ENCODE results near the gene MLXIP.

The MLXIP gene

DNA sequence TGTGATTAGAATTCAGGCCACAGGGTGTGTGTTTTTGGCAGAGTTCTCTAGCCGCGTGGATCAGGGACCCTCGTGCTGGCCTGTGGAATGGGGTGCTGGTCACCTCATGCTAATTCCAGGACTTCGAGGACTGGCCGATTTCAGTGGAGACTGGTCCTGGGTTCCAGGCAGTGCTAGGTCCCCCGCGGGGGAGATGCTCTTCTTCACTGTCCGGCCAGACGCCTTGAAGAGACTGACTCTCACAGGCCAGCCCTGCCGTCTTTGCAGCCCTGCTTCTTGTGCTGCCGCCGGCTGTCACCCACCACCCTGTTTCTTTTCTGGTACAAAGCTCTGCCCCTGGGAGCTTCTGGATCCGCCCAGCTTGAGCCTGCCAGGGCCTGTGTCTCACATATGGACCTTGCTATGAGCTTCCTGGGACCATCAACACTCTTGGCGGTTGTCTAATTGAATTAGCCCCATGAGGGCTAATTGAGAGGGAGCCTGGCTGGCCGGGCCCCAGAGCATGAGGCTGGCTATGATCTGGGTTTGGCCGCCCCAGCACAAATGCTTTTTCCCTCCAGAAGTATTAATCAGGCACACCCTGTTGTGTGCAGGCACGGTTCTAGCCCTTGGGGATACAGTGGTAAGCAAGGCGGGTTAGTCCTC is 8.2 kb downstream of the MLXIP start:
- Histone ChIP-seq H3K36me3 (ENCODE audit: insufficient read depth) (no peaks in the 10 kb centered on the region), H3K9ac (no peak overlapping the region), H3K27ac (no peak overlapping the region), H3K4me1 (ENCODE audit: low read depth, poor library complexity, severe bottlenecking) (peaks cover 22% of the 10 kb centered on the region), H4K20me1 (ENCODE audit: insufficient read depth) (no peaks in the 10 kb centered on the region), H3K4me2 (no peak overlapping the region), H3K79me2 (ENCODE audit: insufficient read depth, low read depth) (peaks cover 19% of the 10 kb centered on the region; the same call in 1 of the 2 replicates), H3K27me3 (ENCODE audit: insufficient read depth, low read depth) (no peaks in the 10 kb centered on the region), H3K4me3 (IDR thresholded peaks at IDR 0.05; ENCODE audit: insufficient read depth, low read depth, low read length) (no peak overlapping the region), H2AFZ (ENCODE audit: low read depth) (no peak overlapping the region)
- no peak for TF ChIP-seq CTCF (conservative IDR thresholded peaks at IDR 0.05; ENCODE audit: low read depth, low read length)

DNA sequence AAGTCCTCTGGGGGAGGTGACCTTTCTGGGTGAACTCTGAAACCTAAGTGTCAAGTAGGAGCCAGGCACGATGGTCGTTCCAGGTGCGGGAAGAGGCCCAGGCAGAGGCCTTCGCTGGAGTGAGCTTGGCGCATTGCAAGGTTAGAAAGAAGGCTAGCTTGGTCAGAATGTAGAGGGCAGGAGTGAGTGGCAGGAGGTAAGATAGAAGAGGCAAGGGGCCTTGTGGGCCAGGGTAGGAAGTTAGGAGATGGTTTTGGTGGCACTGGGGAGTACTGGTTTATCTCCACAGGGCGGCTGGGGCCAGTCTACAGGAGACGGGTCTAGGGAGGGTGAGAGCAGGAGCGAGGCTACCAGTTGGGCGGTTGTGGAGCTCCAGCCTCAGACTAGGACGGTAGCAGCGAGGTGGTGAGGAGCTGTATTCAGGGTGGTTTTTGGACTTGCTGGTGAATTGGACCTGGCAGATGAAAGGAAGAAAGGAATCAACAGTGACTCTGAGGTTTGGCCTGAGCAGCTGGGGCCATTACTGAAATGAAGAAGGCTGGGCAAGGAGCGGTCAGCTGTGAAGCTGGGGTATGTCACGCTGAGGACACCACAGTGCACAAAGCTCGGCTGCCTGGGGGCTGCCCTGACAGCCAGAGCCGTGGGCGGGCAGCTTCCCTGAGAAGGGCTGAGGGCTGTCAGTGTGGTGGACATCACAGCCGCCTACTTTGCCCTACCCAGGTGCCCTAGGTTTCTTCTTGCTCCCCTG is 9.0 kb downstream of the MLXIP start:
- H3K4me1 ChIP-seq (ENCODE audit: low read depth, poor library complexity, severe bottlenecking), result peaks cover 13% of the 10 kb centered on the region
- H4K20me1 ChIP-seq (ENCODE audit: insufficient read depth), result no peaks in the 10 kb centered on the region
- no peak overlapping the region for H3K27ac ChIP-seq
- no peak for TF ChIP-seq CTCF (conservative IDR thresholded peaks at IDR 0.05; ENCODE audit: low read depth, low read length)
- H3K4me2 ChIP-seq, result no peak overlapping the region
- H3K36me3 ChIP-seq (ENCODE audit: insufficient read depth), result no peaks in the 10 kb centered on the region
- H2AFZ ChIP-seq (ENCODE audit: low read depth), result no peak overlapping the region
- H3K79me2 ChIP-seq (ENCODE audit: insufficient read depth, low read depth), result peaks cover 10% of the 10 kb centered on the region; the same call in 1 of the 2 replicates
- no peak overlapping the region for H3K9ac ChIP-seq
- H3K4me3 ChIP-seq (IDR thresholded peaks at IDR 0.05; ENCODE audit: insufficient read depth, low read depth, low read length), result no peak overlapping the region
- H3K27me3 ChIP-seq (ENCODE audit: insufficient read depth, low read depth), result no peaks in the 10 kb centered on the region

GRCh38 chr12:122088179-122088810 is 9.7 kb downstream of the MLXIP start:
- H3K4me2 ChIP-seq, result no peak overlapping the region
- no peaks in the 10 kb centered on the region for H3K27me3 ChIP-seq (ENCODE audit: insufficient read depth, low read depth)
- H3K27ac ChIP-seq, result no peak overlapping the region

DNA sequence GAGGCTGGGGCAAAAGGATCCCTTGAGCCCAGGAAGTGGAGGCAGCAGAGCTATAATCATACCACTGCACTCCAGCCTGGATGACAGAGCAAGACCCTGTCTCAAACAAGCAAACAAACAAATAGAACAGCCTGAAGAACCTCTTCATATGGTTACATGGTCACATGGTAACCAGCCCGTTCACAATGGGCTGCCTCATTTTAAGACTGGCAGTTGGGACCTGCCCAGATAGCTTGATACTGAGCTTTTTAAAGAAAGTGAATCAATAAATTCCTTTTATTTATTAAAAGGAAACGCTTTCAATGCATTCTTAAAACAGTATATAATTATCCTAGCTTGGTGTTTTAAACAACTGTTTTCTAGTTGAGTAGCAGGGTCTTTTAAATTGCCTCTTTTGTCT is 10.5 kb downstream of the MLXIP start:
- Histone ChIP-seq H3K27ac (no peak overlapping the region), H3K27me3 (ENCODE audit: insufficient read depth, low read depth) (no peaks in the 10 kb centered on the region), H3K9ac (no peak overlapping the region), H2AFZ (ENCODE audit: low read depth) (no peak overlapping the region), H3K4me2 (no peak overlapping the region), H3K36me3 (ENCODE audit: insufficient read depth) (no peaks in the 10 kb centered on the region), H3K4me3 (IDR thresholded peaks at IDR 0.05; ENCODE audit: insufficient read depth, low read depth, low read length) (no peak overlapping the region), H3K79me2 (ENCODE audit: insufficient read depth, low read depth) (no peaks in the 10 kb centered on the region; the same call in 1 of the 2 replicates), H4K20me1 (ENCODE audit: insufficient read depth) (no peaks in the 10 kb centered on the region), H3K4me1 (ENCODE audit: low read depth, poor library complexity, severe bottlenecking) (no peaks in the 10 kb centered on the region)
- TF ChIP-seq CTCF (conservative IDR thresholded peaks at IDR 0.05; ENCODE audit: low read depth, low read length), result no peak

More at GRCh38 chr12:122088179-122088810, 9.7 kb downstream of the MLXIP start:
- no peak for TF ChIP-seq CTCF (conservative IDR thresholded peaks at IDR 0.05; ENCODE audit: low read depth, low read length)
- H4K20me1 ChIP-seq (ENCODE audit: insufficient read depth), result no peaks in the 10 kb centered on the region
- peaks cover 6% of the 10 kb centered on the region; the same call in 1 of the 2 replicates for H3K79me2 ChIP-seq (ENCODE audit: insufficient read depth, low read depth)
- peaks cover 7% of the 10 kb centered on the region for H3K4me1 ChIP-seq (ENCODE audit: low read depth, poor library complexity, severe bottlenecking)
- H3K36me3 ChIP-seq (ENCODE audit: insufficient read depth), result no peaks in the 10 kb centered on the region
- H2AFZ ChIP-seq (ENCODE audit: low read depth), result no peak overlapping the region
- H3K4me3 ChIP-seq (IDR thresholded peaks at IDR 0.05; ENCODE audit: insufficient read depth, low read depth, low read length), result no peak overlapping the region
- H3K9ac ChIP-seq, result no peak overlapping the region
